Smooth muscle cell of the brain vasculature (primary cell): ENCODE results near the gene FBXO31.

Experiments used
- DNase-seq: peaks from one replicate; pipeline ENCODE4 v3.0.0-alpha.2; 2012; ENCODE audit warnings: low read depth, low spot score

The FBXO31 gene

GRCh38 chr16:87286839-87287626, 96.5 kb downstream of the FBXO31 start:
- DNase-seq, result no peak

DNA sequence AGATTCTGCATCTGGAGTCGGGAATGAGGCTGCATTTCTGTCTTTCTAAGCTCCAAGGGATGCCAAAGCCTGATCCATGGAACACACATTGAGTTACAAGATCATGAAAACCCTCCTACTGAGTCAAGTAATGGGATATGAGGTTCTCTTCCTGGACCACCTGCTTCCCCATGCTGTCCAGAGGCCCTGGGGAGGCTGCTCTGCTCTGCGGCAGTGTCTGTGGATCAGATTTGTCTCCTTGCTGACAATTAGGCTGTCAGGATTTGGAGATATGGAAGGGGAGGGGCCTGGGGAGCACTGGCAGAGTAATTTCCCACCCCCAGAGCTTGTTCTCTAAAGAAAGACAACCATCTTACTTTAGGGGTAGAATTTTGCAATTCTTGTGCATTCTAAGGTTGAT, 99.4 kb downstream of the FBXO31 start:
- no peak for DNase-seq

- no peak for DNase-seq
Observed at GRCh38 chr16:87279094-87279658, 104.4 kb downstream of the FBXO31 start.

DNA sequence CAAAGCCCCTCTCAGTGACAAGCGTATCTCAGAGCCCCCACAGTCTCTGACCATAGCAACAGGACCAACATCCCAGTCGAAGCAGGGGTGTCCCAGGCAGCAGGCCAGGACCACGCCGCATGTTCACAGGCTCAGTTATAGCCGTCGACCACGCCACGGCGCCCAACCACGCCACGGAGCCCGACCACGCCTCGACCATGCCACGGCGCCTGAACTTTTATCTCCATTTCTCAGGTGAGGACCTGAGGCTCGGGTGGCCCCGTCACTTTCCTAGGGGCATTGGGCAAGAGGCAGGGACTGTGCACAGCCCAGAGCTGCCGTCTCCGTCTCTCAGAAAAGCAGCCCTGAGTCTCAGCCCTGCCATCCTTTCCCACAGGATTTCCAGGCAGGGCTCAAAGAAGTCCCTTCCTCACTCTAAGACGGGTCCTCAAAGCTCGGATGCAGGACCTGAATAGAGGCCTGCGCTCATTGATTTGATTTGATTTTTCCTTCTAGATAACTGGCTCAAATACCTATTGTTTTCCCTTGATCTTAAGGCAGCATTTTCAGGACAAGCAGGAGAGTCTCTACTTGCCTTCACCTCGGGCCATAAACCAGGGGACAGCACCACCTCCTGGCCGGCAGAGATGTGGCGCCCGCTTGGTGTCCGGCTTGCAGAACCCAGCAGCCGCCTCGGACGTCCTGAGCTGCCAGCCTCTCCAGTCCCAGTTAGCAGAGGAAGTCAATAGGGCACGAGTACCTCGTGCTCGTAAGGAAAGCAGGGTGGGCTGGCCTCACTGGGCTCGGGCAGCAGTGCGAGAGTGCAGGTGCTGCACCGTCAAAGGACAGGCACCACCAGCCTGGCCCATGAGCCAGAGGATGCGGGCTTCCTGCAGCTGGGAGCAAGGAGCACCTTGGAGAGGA, 105.1 kb downstream of the FBXO31 start:
- DNase-seq, result peak; percentile 63
